HG03575 (cell line): ENCODE data around the gene EEF1E1.
"Not testable (repeated sequence)": the region's sequence is repeated elsewhere in the genome, so short reads cannot be mapped to it uniquely, and the experiment has no call there.

Experiments
- ATAC-seq: cut with Tn5 transposase; IDR thresholded peaks from one replicate; pipeline ENCODE4 v1.9.1; 2021; ENCODE audit not compliant: unreplicated experiment, insufficient number of reproducible peaks, low FRiP score; ENCODE audit errors: extremely low read depth

EEF1E1 gene

GRCh38 chr6:8069151-8069550 is 33.2 kb downstream of the EEF1E1 start:
- no peak for ATAC-seq

GRCh38 chr6:8066108-8066507 is 36.2 kb downstream of the EEF1E1 start:
- ATAC-seq = no peak

GRCh38 chr6:8065519-8065911 is 36.8 kb downstream of the EEF1E1 start:
- peak; percentile 33 for ATAC-seq

GRCh38 chr6:8064638-8065518 is 37.5 kb downstream of the EEF1E1 start:
- ATAC-seq = no peak

GRCh38 chr6:8063761-8064637 is 38.3 kb downstream of the EEF1E1 start, which contains the start of gene BLOC1S5:
TSS of gene BLOC1S5 (minus strand) at chr6:8064389. CDS start at chr6:8064376, 13 bp downstream.
- ATAC-seq = peak; percentile 82

GRCh38 chr6:8061736-8062135 is 40.6 kb downstream of the EEF1E1 start:
- no peak for ATAC-seq

- ATAC-seq = no peak
Measured at GRCh38 chr6:8060346-8060745, 42.0 kb downstream of the EEF1E1 start.

GRCh38 chr6:8059129-8059528 is 43.2 kb downstream of the EEF1E1 start:
- no peak for ATAC-seq

- ATAC-seq = no peak
Measured at GRCh38 chr6:8057793-8058192, 44.6 kb downstream of the EEF1E1 start.

GRCh38 chr6:8057263-8057662 is 45.1 kb downstream of the EEF1E1 start:
- ATAC-seq = no peak

GRCh38 chr6:8054276-8054675 is 48.1 kb downstream of the EEF1E1 start:
- ATAC-seq = no peak

- no peak for ATAC-seq
Measured at GRCh38 chr6:8047541-8048292, 54.6 kb downstream of the EEF1E1 start.

- ATAC-seq = not testable (repeated sequence)
Measured at GRCh38 chr6:8045769-8046168, 56.6 kb downstream of the EEF1E1 start.

GRCh38 chr6:8043221-8043620 is 59.1 kb downstream of the EEF1E1 start:
- no peak for ATAC-seq

GRCh38 chr6:8041913-8042583 is 60.3 kb downstream of the EEF1E1 start:
- ATAC-seq = no peak

- not testable (repeated sequence) for ATAC-seq
Measured at GRCh38 chr6:8034107-8034506, 68.2 kb downstream of the EEF1E1 start.

GRCh38 chr6:8030920-8031319 is 71.4 kb downstream of the EEF1E1 start:
- no peak for ATAC-seq
